C4-2B (cell line): ENCODE results near the gene PLXND1.
"Not testable (repeated sequence)": the region's sequence is repeated elsewhere in the genome, so short reads cannot be mapped to it uniquely, and the experiment has no call there.

Experiments
- CTCF ChIP-seq: fragments of 450-650 bp; conservative IDR thresholded peaks from 2 replicates; pipeline ENCODE4 v1.5.1; 2017; ENCODE audit warnings: mild to moderate bottlenecking
- ZFX ChIP-seq: fragments of 450-650 bp; IDR thresholded peaks from 2 replicates; pipeline ENCODE4 v1.6.1; 2017

GRCh38 chr3:129641567-129642260 lies 35.2 kb upstream of the PLXND1 start:
- not testable (repeated sequence) for TF ChIP-seq CTCF, ZFX
